ENCODE data around the gene ADAT1. TPM values are rescaled to one million over a fixed set of nuclear protein-coding genes. Genes with fewer than 3 reads are reported as not detected.

Gene ADAT1
- total RNA-seq, 1 experiment from 2014 or later = 44.2 TPM

- TF ChIP-seq ELF1 (IDR thresholded peaks at IDR 0.05; ENCODE audit: borderline replicate concordance, low read depth) (no peak), EZH2phosphoT487 (IDR thresholded peaks at IDR 0.05; ENCODE audit: borderline replicate concordance) (no peak), MAX (IDR thresholded peaks at IDR 0.05) (peak; percentile 49; the same call in 1 of the 2 replicates), SIN3A (IDR thresholded peaks at IDR 0.05; ENCODE audit: low read depth) (no peak), CTCF (IDR thresholded peaks at IDR 0.05 in 2 of 3, conservative IDR thresholded peaks at IDR 0.05 in 1 of 3; ENCODE audit: borderline replicate concordance in 1 of 3, insufficient read depth in 1 of 3, low read depth in 2 of 3, low read length in 2 of 3) (no peak), ZNF274 (IDR thresholded peaks at IDR 0.05; ENCODE audit: low read depth, low read length) (no peak), ATF3 (IDR thresholded peaks at IDR 0.05) (no peak)
Measured at GRCh38 chr16:75555213-75555706, 67.8 kb downstream of the ADAT1 start (continued).

- Histone ChIP-seq H2AFZ (ENCODE audit: low read depth, low read length, poor library complexity, severe bottlenecking) (no peak overlapping the region), H3K9me2 (ENCODE audit: insufficient read depth) (no peaks in the 10 kb centered on the region), H3K9ac (ENCODE audit: low read length) (no peak overlapping the region), H3K4me1 (ENCODE audit: control insufficient read depth in 1 of 2, insufficient read depth in 2 of 2, low read length in 2 of 2) (peaks cover 10 to 17% of the 10 kb centered on the region in 2 experiments; a peak in 3 of 4 replicates), H3K79me2 (ENCODE audit: insufficient read depth, low read length) (no peaks in the 10 kb centered on the region), H3K9me3 (ENCODE audit: control insufficient read depth in 1 of 2, insufficient read depth in 1 of 2, low read depth in 1 of 2, low read length in 2 of 2) (no peaks in the 10 kb centered on the region), H3K27me3 (ENCODE audit: insufficient read depth, low read length) (no peaks in the 10 kb centered on the region), H3K27ac (ENCODE audit: low read depth, low read length) (no peak overlapping the region), H3K4me2 (ENCODE audit: low read length) (no peak overlapping the region), H4K20me1 (ENCODE audit: insufficient read depth) (no peaks in the 10 kb centered on the region), H3K36me3 (ENCODE audit: control insufficient read depth in 1 of 2, insufficient read depth in 2 of 2, low read length in 2 of 2) (no peaks in the 10 kb centered on the region; a peak in 1 of 4 replicates), H3K4me3 (replicated peaks in 1 of 2; ENCODE audit: low read depth in 1 of 2, low read length in 2 of 2) (no peak overlapping the region)
- DNase-seq (ENCODE audit: low read depth, low spot score) (no peak), ATAC-seq (no peak)
- CTCF ChIA-PET = no interaction called here
- POLR2A ChIA-PET = no interaction called here
- intact Hi-C loops (cut with micrococcal nuclease) = no loop called here
- RAD21 ChIA-PET (ENCODE audit: low non-redundant PET in 1 of 2, low total read pairs in 2 of 2, uncharacterized antibody in 2 of 2, unreplicated experiment in 2 of 2) = no interaction called here
- BruUV-seq (replicated peaks) = no TSS peak
- TF ChIP-seq SIN3A (IDR thresholded peaks at IDR 0.05; ENCODE audit: low read depth) = no peak
- TF ChIP-seq ZFX (IDR thresholded peaks at IDR 0.05) = no peak
Measured at GRCh38 chr16:75552951-75553350, 70.1 kb downstream of the ADAT1 start.
